ENCODE results near the gene PRPS1L1. TPM values are rescaled to one million over a fixed set of nuclear protein-coding genes. Genes with fewer than 3 reads are reported as not detected.

The PRPS1L1 gene
- total RNA-seq, 2 experiments from 2014 or later: not detected

DNA sequence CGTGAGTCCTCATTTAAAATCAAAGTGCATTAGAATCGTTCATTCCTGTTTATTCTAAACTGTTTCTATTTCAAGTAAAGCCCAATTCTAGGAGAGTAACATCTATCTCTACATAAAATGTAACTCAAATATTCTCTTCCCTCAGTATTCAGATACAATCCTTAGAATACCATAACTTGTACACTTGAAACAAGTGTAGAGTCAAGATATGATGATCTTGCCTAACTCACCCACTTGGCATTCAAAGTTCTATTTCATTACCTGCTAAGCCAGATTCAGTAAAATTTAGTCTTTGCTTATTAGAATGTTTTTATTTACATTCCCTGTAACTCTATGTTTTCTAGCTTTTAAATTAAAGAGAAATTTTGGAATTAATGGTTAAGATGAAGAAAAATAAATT is 31.6 kb downstream of the PRPS1L1 start:
- no peak overlapping the region for H3K27ac Mint-ChIP-seq
- no peaks in the 10 kb centered on the region for H3K36me3 Mint-ChIP-seq
- no peak for ATAC-seq
- no peaks in the 10 kb centered on the region for H3K27me3 Mint-ChIP-seq
- H3K4me3 Mint-ChIP-seq: no peak overlapping the region
- CTCF ChIA-PET: no interaction called here
- DNase-seq: no peak
- H3K4me1 Mint-ChIP-seq: peaks cover 2% of the 10 kb centered on the region
- H3K9me3 Mint-ChIP-seq (ENCODE audit: low read depth): no peaks in the 10 kb centered on the region

DNA sequence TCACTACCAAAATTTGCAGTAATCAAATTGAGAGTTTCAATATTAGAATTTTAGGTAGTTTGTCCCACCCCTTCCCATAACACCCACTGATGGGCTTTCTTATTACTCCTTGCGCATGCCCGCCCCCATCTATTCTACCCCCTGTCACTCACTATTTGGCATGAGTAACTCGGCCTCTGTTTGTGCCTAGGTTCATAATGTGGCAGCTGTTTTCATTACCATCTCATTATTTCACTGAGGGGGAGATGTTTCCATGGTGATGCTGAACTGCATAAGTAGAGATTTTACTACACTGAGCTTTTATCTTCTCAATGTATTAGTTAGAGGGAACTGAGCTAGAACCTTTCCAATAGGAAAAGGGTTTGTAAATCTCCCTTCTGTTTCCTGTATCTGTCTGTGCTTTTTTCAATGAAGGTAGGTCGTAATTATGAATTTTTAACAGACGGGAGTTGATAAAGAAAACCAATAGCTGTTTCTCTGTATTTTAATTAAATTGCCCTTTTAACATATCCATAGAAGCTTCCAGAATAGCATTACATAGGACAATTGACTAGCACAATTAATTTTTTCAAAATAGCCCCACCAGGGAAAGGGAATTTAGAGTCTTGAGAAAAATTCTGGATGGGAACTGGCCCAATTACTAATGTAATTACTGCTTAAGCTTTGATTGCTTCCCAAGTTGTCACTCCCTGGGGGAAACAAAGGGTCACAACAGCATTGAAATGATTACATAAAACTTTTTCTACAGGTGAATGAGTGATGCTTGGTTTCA is 33.4 kb downstream of the PRPS1L1 start:
- DNase-seq (no peak), ATAC-seq (no peak)
- no peak overlapping the region for H3K4me3 Mint-ChIP-seq

DNA sequence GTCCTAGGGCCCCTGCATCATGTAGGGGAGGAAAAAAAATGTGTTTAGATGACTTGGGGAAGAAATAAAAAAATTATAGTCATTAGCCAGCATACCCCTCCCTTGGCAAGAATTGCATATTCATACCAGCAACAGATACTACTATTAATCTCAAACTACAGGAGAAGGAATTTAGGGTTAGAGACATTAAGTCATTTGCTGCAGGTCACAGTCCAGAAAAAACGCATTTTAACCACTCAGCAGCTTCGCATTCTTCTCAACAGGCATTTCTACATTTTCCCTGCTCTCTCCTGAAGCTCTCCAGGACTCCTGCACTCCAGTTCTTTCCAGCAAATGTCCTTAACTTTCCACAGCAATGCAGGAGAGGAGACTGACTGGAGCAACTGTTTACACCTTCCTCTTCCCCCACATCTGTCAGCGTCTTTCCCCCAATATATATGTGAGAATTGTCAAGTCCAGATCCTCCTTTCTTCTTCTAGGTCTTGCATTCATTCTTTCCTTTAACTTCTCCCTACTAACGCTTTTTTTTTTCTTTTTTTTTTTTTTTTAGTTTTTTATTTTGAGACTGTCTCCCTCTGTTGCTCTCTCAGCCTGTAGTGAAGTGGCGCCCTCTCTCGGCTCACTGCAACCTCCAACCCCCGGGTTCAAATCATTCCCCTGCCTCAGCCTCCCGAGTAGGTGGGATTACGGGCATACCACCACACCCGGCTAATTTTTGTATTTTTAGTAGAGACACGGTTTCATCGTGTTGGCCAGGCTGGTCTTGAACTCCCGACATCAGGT is 35.6 kb downstream of the PRPS1L1 start:
- CTCF ChIA-PET: interaction anchor here (2.6 kb wide), 1 partner anchor 223 kb away, joined by 10 read pairs; no protein-coding TSS in a partner anchor
- peaks cover 2% of the 10 kb centered on the region for H3K4me1 Mint-ChIP-seq

More for the DNA sequence above, 33.4 kb downstream of the PRPS1L1 start:
- no peak overlapping the region for H3K27ac Mint-ChIP-seq
- peaks cover 2% of the 10 kb centered on the region for H3K27me3 Mint-ChIP-seq
- peaks cover 2% of the 10 kb centered on the region for H3K4me1 Mint-ChIP-seq
- H3K9me3 Mint-ChIP-seq (ENCODE audit: low read depth): no peaks in the 10 kb centered on the region
- no peaks in the 10 kb centered on the region for H3K36me3 Mint-ChIP-seq
- CTCF ChIA-PET: interaction anchor here (0.6 to 1.7 kb wide), 3 partner anchors 207 to 299 kb away, joined by 3 to 7 read pairs (median 3); no protein-coding TSS in a partner anchor

DNA sequence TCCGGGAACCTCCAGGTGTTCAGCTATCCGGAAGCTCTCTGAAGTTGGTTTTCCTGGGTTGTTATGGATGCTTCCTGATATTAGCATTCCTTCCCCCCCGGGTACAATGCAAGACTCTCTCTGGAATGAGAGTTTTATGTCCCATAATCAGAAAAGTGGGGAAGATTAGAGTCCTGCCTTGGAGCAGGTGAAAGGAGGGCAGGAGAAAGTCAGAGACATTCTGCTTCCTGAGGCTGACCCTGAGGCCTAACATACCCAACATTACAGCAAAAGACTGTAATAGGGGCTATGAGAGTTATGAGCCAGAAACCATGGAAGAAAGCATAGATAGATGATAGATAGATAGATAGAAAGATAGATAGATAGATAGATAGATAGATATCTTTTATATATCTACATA is 36.9 kb downstream of the PRPS1L1 start:
- Mint-ChIP-seq H3K27me3 (peaks cover 8% of the 10 kb centered on the region), H3K9me3 (ENCODE audit: low read depth) (no peaks in the 10 kb centered on the region), H3K4me1 (peaks cover 2% of the 10 kb centered on the region), H3K4me3 (no peak overlapping the region), H3K27ac (no peak overlapping the region), H3K36me3 (no peaks in the 10 kb centered on the region)
- ATAC-seq (no peak), DNase-seq (no peak)
- CTCF ChIA-PET: interaction anchor here (1.1 to 2.6 kb wide), 2 partner anchors 11 to 222 kb away, joined by 3 to 10 read pairs; no protein-coding TSS in a partner anchor

More for the DNA sequence above, 35.6 kb downstream of the PRPS1L1 start:
- ATAC-seq: no peak
- Mint-ChIP-seq H3K9me3 (ENCODE audit: low read depth) (no peaks in the 10 kb centered on the region), H3K27ac (no peak overlapping the region), H3K36me3 (no peaks in the 10 kb centered on the region), H3K27me3 (peaks cover 5% of the 10 kb centered on the region), H3K4me3 (no peak overlapping the region)
- no peak for DNase-seq

DNA sequence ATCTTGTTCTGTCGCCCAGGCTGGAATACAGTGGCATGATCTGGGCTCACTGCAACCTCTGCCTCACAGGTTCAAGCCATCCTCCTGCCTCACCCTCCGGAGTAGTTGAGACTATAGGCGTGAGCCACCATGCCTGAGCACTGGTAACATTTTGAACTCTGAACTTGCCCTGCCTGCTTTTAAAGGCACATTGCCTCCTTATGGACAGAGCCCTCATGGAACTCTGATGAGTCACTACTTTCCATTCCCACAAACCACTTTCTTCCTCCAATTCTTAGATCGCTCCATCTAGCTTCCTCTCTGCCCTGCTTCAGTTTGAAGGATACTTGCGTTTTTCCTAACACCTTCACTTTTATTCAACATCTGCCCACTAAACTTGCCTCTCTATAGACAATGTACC is 38.1 kb downstream of the PRPS1L1 start:
- Mint-ChIP-seq H3K36me3 (no peaks in the 10 kb centered on the region), H3K27ac (no peak overlapping the region), H3K9me3 (ENCODE audit: low read depth) (no peaks in the 10 kb centered on the region), H3K4me1 (peaks cover 2% of the 10 kb centered on the region), H3K27me3 (peaks cover 8% of the 10 kb centered on the region), H3K4me3 (no peak overlapping the region)
- DNase-seq: no peak
- ATAC-seq: no peak
- CTCF ChIA-PET: no interaction called here

DNA sequence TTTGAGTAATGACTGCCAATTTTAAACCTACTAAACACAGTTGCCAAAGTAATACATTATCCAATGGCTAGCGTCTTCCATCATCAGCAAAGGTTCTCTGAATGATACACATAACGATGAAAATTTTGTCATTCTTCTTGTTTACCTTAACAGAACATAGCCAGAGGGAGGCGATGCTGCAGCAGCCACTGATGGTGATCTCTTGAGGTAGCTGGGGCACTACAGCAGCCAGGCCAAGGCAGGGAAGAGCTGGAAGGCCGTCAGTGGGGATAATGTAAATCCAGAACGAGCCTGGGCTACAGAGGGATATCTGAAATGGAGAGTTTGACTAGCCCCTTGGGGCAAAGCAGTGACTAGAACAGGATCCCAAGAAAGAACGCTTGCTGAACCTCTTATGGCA is 38.8 kb downstream of the PRPS1L1 start:
- H3K36me3 Mint-ChIP-seq: no peaks in the 10 kb centered on the region
- H3K4me1 Mint-ChIP-seq: no peaks in the 10 kb centered on the region
- peaks cover 10% of the 10 kb centered on the region for H3K27me3 Mint-ChIP-seq
- H3K9me3 Mint-ChIP-seq (ENCODE audit: low read depth): no peaks in the 10 kb centered on the region
- no peak overlapping the region for H3K27ac Mint-ChIP-seq
- DNase-seq (no peak), ATAC-seq (no peak)
- H3K4me3 Mint-ChIP-seq: no peak overlapping the region
- CTCF ChIA-PET: interaction anchor here (1.0 to 1.2 kb wide), 2 partner anchors 12 to 282 kb away, joined by 3 to 4 read pairs; no protein-coding TSS in a partner anchor

DNA sequence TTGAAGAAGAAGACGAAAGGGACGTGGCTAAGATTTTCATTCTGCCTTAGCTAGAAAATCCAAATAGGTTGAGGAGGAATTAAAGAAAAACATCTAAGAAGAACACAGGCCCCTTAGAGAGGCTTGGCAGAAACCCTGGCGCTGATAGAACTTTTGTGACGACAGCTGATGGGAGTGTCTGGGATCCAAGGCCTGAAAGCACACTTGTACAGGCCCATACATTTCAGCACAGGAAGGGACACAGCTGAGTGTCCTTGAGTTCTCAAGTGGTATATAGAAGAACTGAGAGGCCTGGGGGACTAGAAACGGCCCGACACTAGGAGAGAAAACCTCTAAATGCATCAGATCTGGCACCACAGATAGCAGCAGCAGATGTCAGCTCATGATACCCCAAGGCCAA is 39.5 kb downstream of the PRPS1L1 start:
- H3K9me3 Mint-ChIP-seq (ENCODE audit: low read depth): no peaks in the 10 kb centered on the region
- H3K36me3 Mint-ChIP-seq: no peaks in the 10 kb centered on the region
- CTCF ChIA-PET: interaction anchor here (1.0 to 1.2 kb wide), 2 partner anchors 11 to 282 kb away, joined by 3 to 4 read pairs; no protein-coding TSS in a partner anchor
- H3K4me1 Mint-ChIP-seq: no peaks in the 10 kb centered on the region
- H3K27me3 Mint-ChIP-seq: peaks cover 10% of the 10 kb centered on the region
- DNase-seq: no peak
- no peak for ATAC-seq
- no peak overlapping the region for H3K27ac Mint-ChIP-seq
- H3K4me3 Mint-ChIP-seq: no peak overlapping the region

DNA sequence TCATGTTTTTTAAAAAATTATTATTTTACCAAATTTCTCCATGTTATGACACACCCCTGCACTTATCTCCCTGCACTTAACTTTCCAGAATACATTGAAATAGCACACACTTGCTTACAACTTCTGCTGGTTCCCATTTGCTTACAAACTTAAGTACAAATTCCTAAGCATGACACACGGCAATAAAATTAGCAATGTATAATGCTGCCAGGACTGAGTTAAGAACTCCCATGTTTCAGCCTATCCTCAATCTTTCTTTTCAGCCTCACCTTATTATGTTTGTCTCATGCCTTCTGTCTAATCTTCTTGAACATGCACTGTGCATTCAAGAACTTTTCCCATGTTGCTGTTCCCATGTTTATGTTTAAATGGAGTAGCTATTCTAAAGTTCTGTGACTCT is 40.8 kb downstream of the PRPS1L1 start:
- Mint-ChIP-seq H3K4me3 (no peak overlapping the region), H3K4me1 (no peaks in the 10 kb centered on the region), H3K9me3 (ENCODE audit: low read depth) (no peaks in the 10 kb centered on the region), H3K27me3 (peaks cover 10% of the 10 kb centered on the region), H3K27ac (no peak overlapping the region), H3K36me3 (no peaks in the 10 kb centered on the region)
- CTCF ChIA-PET: no interaction called here
- DNase-seq (no peak), ATAC-seq (no peak)

DNA sequence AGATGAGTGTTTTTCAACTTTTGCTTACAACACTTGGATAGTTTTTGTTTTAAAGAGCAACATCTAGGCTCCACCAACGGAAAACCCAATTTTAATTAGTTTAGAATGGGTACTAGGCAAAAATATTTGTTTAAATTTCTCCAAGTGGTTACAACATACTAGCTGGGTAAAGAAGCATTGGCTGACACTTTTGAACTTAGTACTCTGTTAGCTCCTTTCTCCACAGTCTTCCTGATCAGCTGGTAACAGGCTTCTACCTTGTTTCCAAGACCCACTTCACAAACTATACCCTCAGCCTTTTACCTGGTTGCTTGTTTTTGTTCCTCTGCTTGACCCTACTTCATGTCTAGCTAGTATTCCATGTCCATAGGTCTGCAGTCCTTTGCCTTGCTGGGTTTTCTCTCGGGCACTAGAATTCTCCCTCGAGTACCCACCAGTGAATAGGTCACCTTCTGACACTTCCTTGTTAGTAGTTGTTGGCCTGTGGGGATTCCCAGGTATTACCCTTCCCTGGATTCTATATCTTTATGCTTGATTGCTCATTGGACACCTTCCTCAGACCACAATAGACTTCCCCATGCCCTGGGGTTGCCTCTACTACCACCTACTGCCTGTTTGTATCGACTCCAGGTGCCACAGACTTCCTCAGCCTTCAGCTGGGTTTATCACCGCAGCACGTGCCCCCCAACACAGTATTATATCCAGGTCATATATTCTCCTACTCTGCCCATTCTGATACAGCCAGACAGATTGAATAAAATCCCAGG is 42.0 kb downstream of the PRPS1L1 start:
- DNase-seq (no peak), ATAC-seq (no peak)
- no peaks in the 10 kb centered on the region for H3K4me1 Mint-ChIP-seq
- H3K27ac Mint-ChIP-seq: no peak overlapping the region
- no peak overlapping the region for H3K4me3 Mint-ChIP-seq
- H3K27me3 Mint-ChIP-seq: peaks cover 16% of the 10 kb centered on the region
- no peaks in the 10 kb centered on the region for H3K36me3 Mint-ChIP-seq
- no peaks in the 10 kb centered on the region for H3K9me3 Mint-ChIP-seq (ENCODE audit: low read depth)
- CTCF ChIA-PET: interaction anchor here (0.6 to 0.9 kb wide), 3 partner anchors 212 to 606 kb away, joined by 3 to 4 read pairs (median 3); no protein-coding TSS in a partner anchor

DNA sequence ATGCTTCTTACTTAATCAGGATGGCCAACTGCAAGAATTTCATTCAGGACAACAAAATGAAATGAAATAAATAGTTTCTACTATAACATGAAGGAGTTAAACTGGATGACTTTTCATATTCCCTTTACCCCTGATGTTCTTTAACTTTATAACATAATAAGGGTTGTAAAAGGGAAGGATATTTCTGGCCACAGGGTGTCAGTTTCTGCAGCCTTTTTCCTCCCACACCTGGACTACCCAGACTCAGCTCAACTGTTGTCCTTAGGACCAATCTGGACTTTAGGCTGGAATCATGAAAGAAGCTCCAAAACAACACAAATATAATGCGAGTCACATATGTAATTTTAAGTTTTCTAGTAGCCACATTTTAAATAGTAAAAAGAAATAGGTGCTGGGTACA is 43.4 kb downstream of the PRPS1L1 start:
- no peak overlapping the region for H3K27ac Mint-ChIP-seq
- peaks cover 14% of the 10 kb centered on the region for H3K27me3 Mint-ChIP-seq
- H3K36me3 Mint-ChIP-seq: no peaks in the 10 kb centered on the region
- CTCF ChIA-PET: no interaction called here
- ATAC-seq (no peak), DNase-seq (no peak)
- H3K9me3 Mint-ChIP-seq (ENCODE audit: low read depth): no peaks in the 10 kb centered on the region
- H3K4me1 Mint-ChIP-seq: no peaks in the 10 kb centered on the region
- H3K4me3 Mint-ChIP-seq: no peak overlapping the region

DNA sequence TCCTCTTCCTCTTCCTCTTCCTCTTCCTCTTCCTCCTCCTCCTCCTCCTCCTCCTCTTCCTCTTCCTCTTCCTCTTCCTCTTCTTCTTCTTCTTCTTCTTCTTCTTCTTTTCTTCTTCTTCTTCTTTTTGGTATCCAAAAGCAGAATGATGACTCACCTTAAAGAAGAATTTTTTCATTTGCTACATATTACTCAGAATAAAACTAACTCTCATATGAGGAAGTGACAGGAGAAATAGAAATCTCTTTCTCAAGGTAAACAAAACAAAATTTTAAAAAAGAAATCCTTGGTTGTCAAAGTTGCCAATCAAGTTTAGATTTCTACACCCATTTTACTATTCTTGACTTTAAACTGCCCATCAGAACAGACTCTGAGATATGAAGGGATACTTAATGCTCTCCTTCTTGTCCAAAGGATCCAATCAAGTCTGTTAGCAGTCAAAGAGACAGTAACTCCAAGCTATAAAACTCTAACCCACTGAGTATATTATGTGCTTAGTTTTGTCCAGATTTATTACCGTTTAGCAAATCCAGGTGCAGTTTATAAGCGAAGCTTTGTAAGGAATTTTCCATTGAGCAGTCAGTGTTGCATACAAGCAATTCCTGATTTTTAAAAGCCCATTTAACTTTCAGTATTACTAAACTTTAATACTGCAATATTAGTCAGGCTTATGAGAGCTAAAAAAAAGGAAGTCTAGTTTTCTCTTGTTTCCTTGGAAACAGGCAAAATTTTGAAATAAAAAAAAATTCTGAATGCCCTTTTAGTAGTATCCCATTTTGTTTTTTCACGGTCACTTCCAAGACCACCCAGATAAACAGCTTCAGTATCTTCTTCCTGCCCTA is 44.2 kb downstream of the PRPS1L1 start:
- no peak for DNase-seq
- Mint-ChIP-seq H3K9me3 (ENCODE audit: low read depth) (no peaks in the 10 kb centered on the region), H3K4me3 (no peak overlapping the region), H3K27me3 (peaks cover 14% of the 10 kb centered on the region), H3K27ac (no peak overlapping the region), H3K36me3 (no peaks in the 10 kb centered on the region), H3K4me1 (no peaks in the 10 kb centered on the region)
- ATAC-seq: no peak
- CTCF ChIA-PET: no interaction called here

DNA sequence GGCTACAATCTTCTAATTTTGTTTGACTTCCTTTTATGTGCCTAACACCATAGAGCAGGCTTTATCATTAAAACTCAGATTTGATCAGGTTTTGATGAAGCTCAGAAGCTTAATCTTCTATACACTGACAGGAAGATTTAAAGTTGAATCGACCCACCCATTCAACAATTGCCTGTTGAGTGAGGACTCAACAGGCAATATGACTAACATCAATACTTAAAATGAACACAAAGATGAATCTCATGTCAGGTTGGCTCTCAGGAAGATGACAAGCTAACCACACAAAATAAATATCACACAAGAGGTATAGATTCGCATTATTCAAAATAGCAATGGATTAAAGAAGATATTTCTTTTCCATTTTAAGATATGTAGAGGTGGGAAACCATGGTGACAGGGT is 50.7 kb downstream of the PRPS1L1 start:
- CTCF ChIA-PET: interaction anchor here (1.7 kb wide), 1 partner anchor 11 kb away, joined by 4 read pairs; no protein-coding TSS in a partner anchor
- Mint-ChIP-seq H3K4me3 (no peak overlapping the region), H3K27me3 (peaks cover 6% of the 10 kb centered on the region), H3K9me3 (ENCODE audit: low read depth) (no peaks in the 10 kb centered on the region), H3K36me3 (no peaks in the 10 kb centered on the region), H3K27ac (no peak overlapping the region), H3K4me1 (no peaks in the 10 kb centered on the region)
- DNase-seq: no peak
- no peak for ATAC-seq
